ENCODE data around the gene SPATA33. TPM values are rescaled to one million over a fixed set of nuclear protein-coding genes. Genes with fewer than 3 reads are reported as not detected.

SPATA33 gene
- total RNA-seq, 1 experiment from 2014 or later: 17.4 TPM

DNA sequence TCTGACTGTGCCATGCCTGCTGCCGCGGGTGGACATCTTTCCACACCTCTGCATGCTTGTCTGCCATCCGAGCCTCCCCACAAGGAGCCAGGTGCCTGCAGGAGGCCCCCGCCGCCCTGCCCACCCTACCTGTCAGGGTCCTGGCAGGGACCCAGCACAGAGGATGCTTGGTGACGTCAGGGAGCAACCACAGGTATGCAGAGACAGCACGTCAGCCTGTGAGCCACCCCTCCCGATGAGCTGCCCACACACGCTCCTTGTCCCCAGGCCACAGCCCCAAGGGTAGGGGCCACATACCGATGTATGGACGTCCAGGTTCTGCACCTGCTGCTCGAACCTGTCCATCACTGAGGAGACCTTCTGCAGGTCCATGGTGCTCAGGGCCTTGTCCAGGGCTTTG lies 10.7 kb upstream of the SPATA33 start:
- no CpG with 5 or more reads among the region's 12 CpGs for WGBS (ENCODE audit: extremely low coverage, insufficient read length, low lambda C conversion rate)

More for the DNA sequence above, 10.7 kb upstream of the SPATA33 start:
- Histone ChIP-seq H2AFZ (ENCODE audit: low read length) (no peak overlapping the region), H3K27ac (ENCODE audit: insufficient read length, low read depth, low read length) (no peak overlapping the region), H3K9me3 (ENCODE audit: control insufficient read depth, low read depth, low read length) (no peaks in the 10 kb centered on the region), H4K20me1 (ENCODE audit: control insufficient read depth, insufficient read depth, insufficient read length) (no peaks in the 10 kb centered on the region), H3K23ac (ENCODE audit: insufficient read length, low read depth, low read length) (no peak overlapping the region), H2BK12ac (ENCODE audit: insufficient read length, low read depth, low read length) (no peak overlapping the region), H2BK15ac (ENCODE audit: low read depth, low read length) (no peak overlapping the region), H2BK20ac (ENCODE audit: low read depth, low read length, poor library complexity, severe bottlenecking) (no peak overlapping the region), H3T11ph (ENCODE audit: low read length) (no peak overlapping the region), H3K9ac (ENCODE audit: extremely low read depth, insufficient read length, low read length) (no peak overlapping the region), H2BK5ac (ENCODE audit: insufficient read length, low read length) (no peak overlapping the region), H4K91ac (ENCODE audit: insufficient read length, low read depth, low read length) (no peak overlapping the region), H2AK5ac (ENCODE audit: insufficient read length, low read length) (no peak overlapping the region), H3K56ac (ENCODE audit: insufficient read length, low read depth, low read length) (no peak overlapping the region), H3K79me1 (ENCODE audit: insufficient read depth, low read depth, low read length, poor library complexity, severe bottlenecking) (no peaks in the 10 kb centered on the region), H3K79me2 (ENCODE audit: insufficient read depth, low read length) (no peaks in the 10 kb centered on the region), H3K23me2 (ENCODE audit: insufficient read length, low read depth, low read length, poor library complexity, severe bottlenecking) (no peaks in the 10 kb centered on the region), H3K4me1 (ENCODE audit: insufficient read depth, low read length) (no peaks in the 10 kb centered on the region), H3K4ac (ENCODE audit: low read depth, low read length) (no peak overlapping the region), H4K8ac (replicated peaks; ENCODE audit: insufficient read length, low read depth, low read length) (no peak overlapping the region), H3K4me2 (ENCODE audit: insufficient read depth, insufficient read length, low read length) (no peak overlapping the region), H3K27me3 (ENCODE audit: insufficient read depth, low read length) (no peaks in the 10 kb centered on the region), H2BK120ac (ENCODE audit: low read depth, low read length, poor library complexity, severe bottlenecking) (no peak overlapping the region), H4K5ac (ENCODE audit: insufficient read length, low read depth, low read length) (no peak overlapping the region), H3K14ac (ENCODE audit: insufficient read depth, low read length) (no peak overlapping the region), H3K18ac (ENCODE audit: insufficient read length, low read depth, low read length) (no peak overlapping the region)
- no peaks in the 10 kb centered on the region for H3K9me3 Mint-ChIP-seq
- H3K36me3 Mint-ChIP-seq (ENCODE audit: insufficient read depth in 1 of 3, low read depth in 3 of 3): peaks cover 11 to 48% (median 43%) of the 10 kb centered on the region in 3 experiments; a peak in 6 of 7 replicates
- DNase-seq: no peak
- no peak overlapping the region for H3K4me3 Mint-ChIP-seq
- no peak for TF ChIP-seq CTCF (conservative IDR thresholded peaks at IDR 0.05)
- H3K4me1 Mint-ChIP-seq: peaks cover 3 to 5% of the 10 kb centered on the region in 2 experiments; a peak in 3 of 4 replicates
- H3K27me3 Mint-ChIP-seq (ENCODE audit: low read depth): peaks cover 7% of the 10 kb centered on the region
- no peak overlapping the region for H3K27ac Mint-ChIP-seq
